Panc1 (cell line): ENCODE measurements around the gene ETFA. TPM values are rescaled to one million over a fixed set of nuclear protein-coding genes. Genes with fewer than 3 reads are reported as not detected.

Experiments used
- ATAC-seq: fragments of 200-7000 bp; cut with Tn5 transposase; 2 replicates; pipeline ENCODE4 v1.9.1; 2020; ENCODE audit warnings: mild to moderate bottlenecking, moderate library complexity
- BruUV-seq: library from RNA; stranded (reverse); fragments of 400-500 nt; replicated peaks from 2 replicates; lab custom pipeline; 2021; lab: Mats Ljungman, UMichigan
- CTCF ChIA-PET: fragments of 300-600 bp; sonication (Branson Sonifier 250); formaldehyde crosslinking; loops from one replicate; lab custom pipeline; 2022; ENCODE audit warnings: antibody characterized with exemption; lab: Charles Lee
- POLR2A ChIA-PET: fragments of 300-600 bp; sonication (Branson Sonifier 250); formaldehyde crosslinking; loops from one replicate; lab custom pipeline; 2022; ENCODE audit warnings: antibody characterized with exemption; lab: Charles Lee
- DNase-seq: peaks from one replicate; pipeline ENCODE4 v3.0.0-alpha.2; 2010; ENCODE audit warnings: low read depth, low spot score
- H3K27ac ChIP-seq: 2 replicates; pipeline ENCODE4 v1.5.1; 2011; ENCODE audit warnings: mild to moderate bottlenecking, low read length, inconsistent platforms
- H3K27me3 ChIP-seq: fragments of 200-500 bp; sonication (Bioruptor generic); 2 replicates; pipeline ENCODE4 v1.6.0; 2014; ENCODE audit warnings: low read length, inconsistent platforms; ENCODE audit not compliant: control insufficient read depth, insufficient read depth
- H3K36me3 ChIP-seq: fragments of 200-500 bp; sonication (Bioruptor generic); 2 replicates; pipeline ENCODE4 v1.5.1; 2014; ENCODE audit warnings: inconsistent platforms, mild to moderate bottlenecking, low read length, moderate library complexity; ENCODE audit not compliant: control insufficient read depth, insufficient read depth
- H3K4me1 ChIP-seq: 2 replicates; pipeline ENCODE4 v1.5.1; 2011; ENCODE audit warnings: inconsistent platforms, mild to moderate bottlenecking, low read length, moderate library complexity; ENCODE audit not compliant: control insufficient read depth, insufficient read depth
- H3K4me3 ChIP-seq, 2 experiments: 2 replicates each; pipeline ENCODE4 v1.5.1; 2011 to 2012; ENCODE audit warnings: low read depth in 2 of 2, low read length in 2 of 2, mild to moderate bottlenecking in 2 of 2, inconsistent platforms in 1 of 2, moderate library complexity in 1 of 2
- H3K9me3 ChIP-seq: fragments of 200-500 bp; sonication (Bioruptor generic); 2 replicates; pipeline ENCODE4 v1.5.1; 2014; ENCODE audit warnings: low read depth, mild to moderate bottlenecking, inconsistent platforms, low read length, moderate library complexity; ENCODE audit not compliant: control insufficient read depth, insufficient read depth
- CTCF ChIP-seq: fragments of 450-650 bp; IDR thresholded peaks from 2 replicates; pipeline ENCODE4 v1.5.1; 2017; ENCODE audit warnings: mild to moderate bottlenecking
- POLR2AphosphoS5 ChIP-seq: IDR thresholded peaks from 2 replicates; pipeline ENCODE4 v1.6.1; 2012; ENCODE audit warnings: mild to moderate bottlenecking, low read depth, low read length, moderate library complexity
- REST ChIP-seq, 2 experiments: IDR thresholded peaks; 2 replicates each; pipeline ENCODE4 v1.6.1; 2011 to 2012; ENCODE audit warnings: low read depth in 2 of 2, control low read depth in 1 of 2, low read length in 1 of 2, mild to moderate bottlenecking in 1 of 2, moderate library complexity in 1 of 2; ENCODE audit not compliant: insufficient read depth in 1 of 2
- SIN3A ChIP-seq: IDR thresholded peaks from 2 replicates; pipeline ENCODE4 v1.6.1; 2012; ENCODE audit warnings: low read depth, mild to moderate bottlenecking, low read length, moderate library complexity, borderline replicate concordance; ENCODE audit not compliant: insufficient read depth
- TCF7L2 ChIP-seq: IDR thresholded peaks from 2 replicates; pipeline ENCODE4 v1.6.1; 2011; ENCODE audit warnings: mild to moderate bottlenecking, low read depth, low read length, inconsistent platforms
- in situ Hi-C: cut with HindIII; loops from 2 replicates; pipeline ENCODE4 v1.10.0; 2016; ENCODE audit warnings: low sequenced_read_pairs, low pct_unique_long_range_greater_than_20kb
- intact Hi-C: fragments of 100-400 bp; cut with micrococcal nuclease; formaldehyde crosslinking; loops from one replicate; pipeline ENCODE4 v1.10.0; 2022; ENCODE audit not compliant: unreplicated experiment
- total RNA-seq: library from RNA; stranded (reverse); gene quantifications from one replicate; pipeline ENCODE4 v1.2.1, GENCODE V29; 2021; ENCODE audit not compliant: unreplicated experiment

Gene ETFA
- total RNA-seq, 1 experiment from 2014 or later = 159 TPM

GRCh38 chr15:76204916-76205460 lies 106.3 kb downstream of the ETFA start:
- in situ Hi-C loops (no loop called here), intact Hi-C loops (no loop called here)
- H3K27me3 ChIP-seq = no peaks in the 10 kb centered on the region
- no peaks in the 10 kb centered on the region for H3K9me3 ChIP-seq
- CTCF ChIA-PET = no interaction called here
- no peak for DNase-seq
- POLR2A ChIA-PET = interaction anchor here (0.9 kb wide), 1 partner anchor 11 kb away, joined by 3 read pairs; no protein-coding TSS in a partner anchor
- no peaks in the 10 kb centered on the region for H3K36me3 ChIP-seq
- TF ChIP-seq POLR2AphosphoS5 (no peak), SIN3A (no peak), CTCF (no peak), TCF7L2 (no peak), REST (IDR thresholded peaks at IDR 0.05; ENCODE audit: insufficient read depth in 1 of 2, low read depth in 2 of 2, low read length in 1 of 2) (no peak)
- H3K27ac ChIP-seq = no peak overlapping the region
- no peak overlapping the region for H3K4me3 ChIP-seq
- no TSS peak for BruUV-seq
- no peak for ATAC-seq
- no peaks in the 10 kb centered on the region for H3K4me1 ChIP-seq

GRCh38 chr15:76204109-76204845 lies 107.0 kb downstream of the ETFA start:
- H3K9me3 ChIP-seq = no peaks in the 10 kb centered on the region
- BruUV-seq = no TSS peak
- no peaks in the 10 kb centered on the region for H3K4me1 ChIP-seq
- no peak overlapping the region for H3K27ac ChIP-seq
- TF ChIP-seq CTCF (no peak), POLR2AphosphoS5 (no peak)
- ChIA-PET POLR2A (interaction anchor here (0.9 kb wide), 1 partner anchor 10 kb away, joined by 3 read pairs; no protein-coding TSS in a partner anchor), CTCF (no interaction called here)
- H3K27me3 ChIP-seq = no peaks in the 10 kb centered on the region
- ATAC-seq = no peak
- intact Hi-C loops = no loop called here
- in situ Hi-C loops = no loop called here
- DNase-seq = no peak
- no peaks in the 10 kb centered on the region for H3K36me3 ChIP-seq
- H3K4me3 ChIP-seq = no peak overlapping the region
